Body of pancreas (tissue), 4 donors: Measurements from ENCODE around the gene NTSR1. TPM values are rescaled to one million over a fixed set of nuclear protein-coding genes. Genes with fewer than 3 reads are reported as not detected.
A peak's percentile ranks its signal among the peaks of the same experiment; 100 is the strongest.

ENCODE experiments used
- ATAC-seq: fragments of 150-250 bp; one replicate; pipeline ENCODE4 v1.9.1; 2016
- DNase-seq, 4 donors: peaks; one replicate each; pipeline ENCODE4 v3.0.0-alpha.2; 2019
- H3K27ac ChIP-seq, 4 donors: fragments of 200-600 bp; sonication (generic); 1 replicate in 3 of 4; 2 replicates in 1 of 4; pipeline versions ENCODE4 v1.5.1 to v1.6.1; 2016 to 2019; ENCODE audit warnings: mild to moderate bottlenecking in 1 of 4, mixed read lengths in 1 of 4, moderate library complexity in 1 of 4
- H3K27me3 ChIP-seq, 2 donors: fragments of 200-600 bp; sonication (generic); one replicate each; pipeline ENCODE4 v1.6.0; 2016; ENCODE audit warnings: mild to moderate bottlenecking in 1 of 2
- H3K36me3 ChIP-seq, 2 donors: fragments of 200-600 bp; sonication (generic); replicated peaks in 1 of 2; 2 replicates each; pipeline ENCODE4 v1.5.1; 2016; ENCODE audit warnings: low read depth in 2 of 2; ENCODE audit not compliant: insufficient read depth in 1 of 2
- H3K4me1 ChIP-seq: fragments of 200-600 bp; sonication (generic); one replicate; pipeline ENCODE4 v1.6.0; 2016
- H3K4me3 ChIP-seq, 2 donors: fragments of 200-600 bp; sonication (generic); 1 replicate in 1 of 2; 2 replicates in 1 of 2; pipeline ENCODE4 v1.5.1; 2016 to 2019
- H3K9me3 ChIP-seq, 3 donors: fragments of 200-600 bp; sonication (generic); 1 replicate in 2 of 3; 2 replicates in 1 of 3; pipeline ENCODE4 v1.5.1; 2016
- POLR2A ChIP-seq, 3 donors: fragments of 450-650 bp; IDR thresholded peaks; one replicate each; pipeline ENCODE4 v1.6.1; 2016; ENCODE audit warnings: antibody characterized with exemption in 3 of 3, mild to moderate bottlenecking in 2 of 3
- WGBS, 2 donors: methylation state at CpG; one replicate each; pipeline ENCODE4 v1.1.5; 2017; 5-methylcytosine and 5-hydroxymethylcytosine counted together
- intact Hi-C: fragments of 100-400 bp; cut with DNase I; formaldehyde crosslinking; loops from one replicate; pipeline ENCODE4 v1.15.1; 2023
- total RNA-seq, 2 donors: library from RNA; depleted of rRNA; stranded (reverse); fragments of >200 nt; gene quantifications; one replicate each; pipeline ENCODE4 v1.1.0, GENCODE V29; 2016
- TF ChIP-seq, protein P1 (sequence below), 7 experiments: fragments of 450-650 bp in 4 of 7; fragments of 200-600 bp in 3 of 7; sonication (generic) in 3 of 7; IDR thresholded peaks; one replicate each; pipeline ENCODE4 v1.5.1; 2016 to 2019; ENCODE audit warnings: antibody characterized with exemption in 7 of 7

NTSR1 gene
- total RNA-seq, 2 donors from 2014 or later = not detected

DNA sequence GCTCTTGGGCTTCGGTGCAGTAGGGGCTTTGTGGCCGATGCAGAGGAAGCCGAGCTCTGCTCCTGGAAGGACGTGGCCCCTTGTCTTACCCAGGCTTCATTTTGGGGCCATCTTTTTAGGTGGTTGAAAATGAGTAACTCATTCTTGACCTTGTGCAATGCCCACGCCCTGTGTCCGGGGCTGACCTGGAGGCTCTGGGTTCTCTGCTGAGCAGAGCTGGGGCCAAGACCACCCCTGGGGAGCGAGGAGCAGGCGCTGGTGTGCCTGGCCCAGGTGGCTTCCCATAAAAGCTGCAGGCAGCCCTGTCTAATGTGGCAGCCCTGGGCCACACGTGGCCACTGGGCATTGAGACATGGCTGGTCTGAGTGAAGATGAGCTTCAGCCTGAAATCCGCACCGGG, 25.7 kb downstream of the NTSR1 start:
- H3K4me3 ChIP-seq = no peak overlapping the region
- H3K9me3 ChIP-seq = no peaks in the 10 kb centered on the region
- H3K4me1 ChIP-seq = no peaks in the 10 kb centered on the region
- H3K27ac ChIP-seq = no peak overlapping the region
- no peak for DNase-seq
- no peaks in the 10 kb centered on the region for H3K27me3 ChIP-seq
- intact Hi-C loops = no loop called here
- no peak for ATAC-seq
- 60 to 65% methylated on average over 6 to 11 of the region's 11 CpGs for WGBS, 2 donors
- H3K36me3 ChIP-seq = no peaks in the 10 kb centered on the region
- TF ChIP-seq POLR2A (IDR thresholded peaks at IDR 0.05) = no peak
- TF ChIP-seq, protein P1, sequence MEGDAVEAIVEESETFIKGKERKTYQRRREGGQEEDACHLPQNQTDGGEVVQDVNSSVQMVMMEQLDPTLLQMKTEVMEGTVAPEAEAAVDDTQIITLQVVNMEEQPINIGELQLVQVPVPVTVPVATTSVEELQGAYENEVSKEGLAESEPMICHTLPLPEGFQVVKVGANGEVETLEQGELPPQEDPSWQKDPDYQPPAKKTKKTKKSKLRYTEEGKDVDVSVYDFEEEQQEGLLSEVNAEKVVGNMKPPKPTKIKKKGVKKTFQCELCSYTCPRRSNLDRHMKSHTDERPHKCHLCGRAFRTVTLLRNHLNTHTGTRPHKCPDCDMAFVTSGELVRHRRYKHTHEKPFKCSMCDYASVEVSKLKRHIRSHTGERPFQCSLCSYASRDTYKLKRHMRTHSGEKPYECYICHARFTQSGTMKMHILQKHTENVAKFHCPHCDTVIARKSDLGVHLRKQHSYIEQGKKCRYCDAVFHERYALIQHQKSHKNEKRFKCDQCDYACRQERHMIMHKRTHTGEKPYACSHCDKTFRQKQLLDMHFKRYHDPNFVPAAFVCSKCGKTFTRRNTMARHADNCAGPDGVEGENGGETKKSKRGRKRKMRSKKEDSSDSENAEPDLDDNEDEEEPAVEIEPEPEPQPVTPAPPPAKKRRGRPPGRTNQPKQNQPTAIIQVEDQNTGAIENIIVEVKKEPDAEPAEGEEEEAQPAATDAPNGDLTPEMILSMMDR (IDR thresholded peaks at IDR 0.05) = no peak

GRCh38 chr20:62734881-62735280, 26.2 kb downstream of the NTSR1 start:
- intact Hi-C loops = no loop called here
- Histone ChIP-seq H3K27me3 (no peaks in the 10 kb centered on the region), H3K4me3 (no peak overlapping the region), H3K9me3 (no peaks in the 10 kb centered on the region), H3K4me1 (no peaks in the 10 kb centered on the region), H3K36me3 (no peaks in the 10 kb centered on the region), H3K27ac (no peak overlapping the region)
- TF ChIP-seq, protein P1 (IDR thresholded peaks at IDR 0.05) = no peak
- no peak for TF ChIP-seq POLR2A (IDR thresholded peaks at IDR 0.05)
- DNase-seq (peak in 1 of 4 donors; percentile 2), ATAC-seq (no peak)
- 57 to 58% methylated on average over 14 to 15 of the region's 15 CpGs for WGBS, 2 donors

GRCh38 chr20:62735331-62735821, 26.7 kb downstream of the NTSR1 start:
- intact Hi-C loops = no loop called here
- TF ChIP-seq, protein P1 (IDR thresholded peaks at IDR 0.05) = no peak
- no peak for TF ChIP-seq POLR2A (IDR thresholded peaks at IDR 0.05)
- 35 to 64% methylated on average over 12 to 19 of the region's 19 CpGs for whole genome bisulfite sequencing, 2 donors
- no peak overlapping the region for H3K27ac ChIP-seq
- no peaks in the 10 kb centered on the region for H3K27me3 ChIP-seq
- H3K9me3 ChIP-seq = no peaks in the 10 kb centered on the region
- DNase-seq = peak in 1 of 4 donors; percentile 2
- ATAC-seq = no peak
- no peaks in the 10 kb centered on the region for H3K4me1 ChIP-seq
- no peak overlapping the region for H3K4me3 ChIP-seq
- H3K36me3 ChIP-seq = no peaks in the 10 kb centered on the region

DNA sequence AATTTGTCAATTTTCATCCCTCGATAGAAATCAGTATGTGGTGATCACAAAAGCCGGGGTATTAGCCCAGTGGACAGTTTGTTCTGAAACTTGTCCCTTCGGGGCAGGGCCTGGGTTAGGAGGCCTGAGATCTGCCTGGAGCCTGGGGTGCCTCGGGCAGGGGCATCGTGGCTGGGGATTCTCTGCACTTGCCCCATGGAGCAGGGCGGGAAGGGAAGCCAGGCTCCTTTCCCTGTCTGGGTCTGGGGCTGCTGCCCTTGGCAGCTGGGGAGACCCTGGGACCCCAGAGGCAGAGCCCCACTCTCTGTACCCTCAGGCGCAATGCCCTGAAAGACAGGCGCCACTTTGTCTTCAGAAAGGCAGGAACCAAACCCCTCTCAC, 27.4 kb downstream of the NTSR1 start:
- Histone ChIP-seq H3K4me1 (no peaks in the 10 kb centered on the region), H3K4me3 (no peak overlapping the region), H3K27ac (no peak overlapping the region), H3K36me3 (no peaks in the 10 kb centered on the region), H3K27me3 (no peaks in the 10 kb centered on the region), H3K9me3 (no peaks in the 10 kb centered on the region)
- 50 to 74% methylated on average over 5 to 8 of the region's 8 CpGs for WGBS, 2 donors
- no peak for ATAC-seq
- no peak for DNase-seq
- TF ChIP-seq, protein P1 (IDR thresholded peaks at IDR 0.05) = no peak
- TF ChIP-seq POLR2A (IDR thresholded peaks at IDR 0.05) = no peak
- intact Hi-C loops = no loop called here

- Histone ChIP-seq H3K36me3 (no peaks in the 10 kb centered on the region), H3K27ac (no peak overlapping the region), H3K4me3 (no peak overlapping the region), H3K4me1 (no peaks in the 10 kb centered on the region), H3K27me3 (no peaks in the 10 kb centered on the region), H3K9me3 (no peaks in the 10 kb centered on the region)
- WGBS, 2 donors = 55 to 68% methylated on average over 9 to 14 of the region's 14 CpGs
- DNase-seq (no peak), ATAC-seq (no peak)
- intact Hi-C loops = no loop called here
- TF ChIP-seq POLR2A (IDR thresholded peaks at IDR 0.05) = no peak
- TF ChIP-seq, protein P1 (IDR thresholded peaks at IDR 0.05) = no peak
These were observed 27.9 kb downstream of the NTSR1 start for GRCh38 chr20:62736407-62737071.
